H9 (cell line): ENCODE results near the gene PDGFRB. TPM values are rescaled to one million over a fixed set of nuclear protein-coding genes. Genes with fewer than 3 reads are reported as not detected.

Experiments
- DNase-seq: peaks from one replicate; pipeline ENCODE4 v3.0.0-alpha.2; 2017
- H2AFZ ChIP-seq: one replicate; pipeline ENCODE4 v1.6.1; 2013; ENCODE audit warnings: mild to moderate bottlenecking, low read length, control low read depth, moderate library complexity
- H2AK5ac ChIP-seq: 2 replicates; pipeline ENCODE4 v1.6.1; 2013; ENCODE audit warnings: low read length, control low read depth, mixed read lengths; ENCODE audit not compliant: insufficient read length
- H2BK120ac ChIP-seq: one replicate; pipeline ENCODE4 v1.6.1; 2013; ENCODE audit warnings: low read depth, mild to moderate bottlenecking, low read length, control low read depth, inconsistent platforms; ENCODE audit not compliant: poor library complexity, severe bottlenecking
- H2BK12ac ChIP-seq: 2 replicates; pipeline ENCODE4 v1.6.1; 2013; ENCODE audit warnings: low read length, control low read depth, mixed read lengths, low read depth; ENCODE audit not compliant: insufficient read length
- H2BK15ac ChIP-seq: 2 replicates; pipeline ENCODE4 v1.6.1; 2013; ENCODE audit warnings: low read depth, low read length, control low read depth
- H2BK20ac ChIP-seq: one replicate; pipeline ENCODE4 v1.6.1; 2013; ENCODE audit warnings: low read depth, mild to moderate bottlenecking, low read length, control low read depth, inconsistent platforms; ENCODE audit not compliant: poor library complexity, severe bottlenecking
- H2BK5ac ChIP-seq: 2 replicates; pipeline ENCODE4 v1.6.1; 2013; ENCODE audit warnings: low read length, control low read depth, mixed read lengths; ENCODE audit not compliant: insufficient read length
- H3K14ac ChIP-seq: 2 replicates; pipeline ENCODE4 v1.6.1; 2013; ENCODE audit warnings: low read length, control low read depth; ENCODE audit not compliant: insufficient read depth
- H3K18ac ChIP-seq: 2 replicates; pipeline ENCODE4 v1.6.1; 2013; ENCODE audit warnings: low read depth, mild to moderate bottlenecking, mixed read lengths, low read length, control low read depth; ENCODE audit not compliant: insufficient read length
- H3K23ac ChIP-seq: 2 replicates; pipeline ENCODE4 v1.6.1; 2013; ENCODE audit warnings: low read length, control low read depth, mixed read lengths, low read depth; ENCODE audit not compliant: insufficient read length
- H3K23me2 ChIP-seq: 2 replicates; pipeline ENCODE4 v1.6.1; 2013; ENCODE audit warnings: low read depth, mild to moderate bottlenecking, mixed read lengths, low read length, control low read depth; ENCODE audit not compliant: insufficient read length, poor library complexity, severe bottlenecking
- H3K27ac ChIP-seq: 2 replicates; pipeline ENCODE4 v1.5.1; 2013; ENCODE audit warnings: low read length, control low read depth, mixed read lengths, low read depth; ENCODE audit not compliant: insufficient read length
- H3K27me3 ChIP-seq: 2 replicates; pipeline ENCODE4 v1.6.1; 2013; ENCODE audit warnings: low read length, control low read depth, inconsistent platforms; ENCODE audit not compliant: insufficient read depth
- H3K4ac ChIP-seq: 2 replicates; pipeline ENCODE4 v1.6.1; 2013; ENCODE audit warnings: low read depth, mild to moderate bottlenecking, control low read depth, inconsistent platforms, low read length, moderate library complexity
- H3K4me1 ChIP-seq: 2 replicates; pipeline ENCODE4 v1.6.1; 2013; ENCODE audit warnings: low read length, control low read depth, inconsistent platforms; ENCODE audit not compliant: insufficient read depth
- H3K4me2 ChIP-seq: 2 replicates; pipeline ENCODE4 v1.6.1; 2013; ENCODE audit warnings: low read length, control low read depth, mixed read lengths; ENCODE audit not compliant: insufficient read length, insufficient read depth
- H3K56ac ChIP-seq: 2 replicates; pipeline ENCODE4 v1.6.1; 2013; ENCODE audit warnings: low read depth, mild to moderate bottlenecking, mixed read lengths, low read length, control low read depth; ENCODE audit not compliant: insufficient read length
- H3K79me1 ChIP-seq: 2 replicates; pipeline ENCODE4 v1.6.1; 2013; ENCODE audit warnings: low read depth, mild to moderate bottlenecking, moderate library complexity, low read length, control low read depth, inconsistent platforms; ENCODE audit not compliant: insufficient read depth, poor library complexity, severe bottlenecking
- H3K79me2 ChIP-seq: 2 replicates; pipeline ENCODE4 v1.6.1; 2013; ENCODE audit warnings: low read length, control low read depth, inconsistent platforms; ENCODE audit not compliant: insufficient read depth
- H3K9ac ChIP-seq: 2 replicates; pipeline ENCODE4 v1.6.1; 2013; ENCODE audit warnings: low read length, control low read depth, mixed read lengths; ENCODE audit not compliant: insufficient read length; ENCODE audit errors: extremely low read depth
- H3K9me3 ChIP-seq: one replicate; pipeline ENCODE4 v1.6.1; 2013; ENCODE audit warnings: low read depth, low read length, inconsistent platforms; ENCODE audit not compliant: control insufficient read depth
- H3T11ph ChIP-seq: one replicate; pipeline ENCODE4 v1.6.1; 2013; ENCODE audit warnings: mild to moderate bottlenecking, low read length, control low read depth, inconsistent platforms
- H4K20me1 ChIP-seq: one replicate; pipeline ENCODE4 v1.6.1; 2013; ENCODE audit not compliant: control insufficient read depth, insufficient read length, insufficient read depth
- H4K5ac ChIP-seq: 2 replicates; pipeline ENCODE4 v1.6.1; 2013; ENCODE audit warnings: low read depth, mild to moderate bottlenecking, mixed read lengths, low read length, control low read depth; ENCODE audit not compliant: insufficient read length
- H4K8ac ChIP-seq: replicated peaks from 2 replicates; pipeline ENCODE4 v1.6.1; 2013; ENCODE audit warnings: low read length, control low read depth, mixed read lengths, low read depth; ENCODE audit not compliant: insufficient read length
- H4K91ac ChIP-seq: 2 replicates; pipeline ENCODE4 v1.6.1; 2013; ENCODE audit warnings: low read depth, mild to moderate bottlenecking, moderate library complexity, mixed read lengths, low read length, control low read depth; ENCODE audit not compliant: insufficient read length
- H3K27ac Mint-ChIP-seq, 3 experiments: 2 replicates in 2 of 3; 3 replicates in 1 of 3; pipeline ENCODE4 v1.8.0; 2020 to 2021; ENCODE audit warnings: mixed read lengths in 3 of 3, mild to moderate bottlenecking in 1 of 3, moderate library complexity in 1 of 3
- H3K27me3 Mint-ChIP-seq: 2 replicates; pipeline ENCODE4 v1.8.0; 2021; ENCODE audit warnings: low read depth, mild to moderate bottlenecking, moderate library complexity, mixed read lengths
- H3K36me3 Mint-ChIP-seq, 3 experiments: 2 replicates in 2 of 3; 3 replicates in 1 of 3; pipeline ENCODE4 v1.8.0; 2020 to 2021; ENCODE audit warnings: low read depth in 3 of 3, mixed read lengths in 3 of 3; ENCODE audit not compliant: insufficient read depth in 1 of 3
- H3K4me1 Mint-ChIP-seq, 2 experiments: 2 replicates each; pipeline ENCODE4 v1.8.0; 2020; ENCODE audit warnings: mixed read lengths in 2 of 2
- H3K4me3 Mint-ChIP-seq, 2 experiments: 2 replicates in 1 of 2; 3 replicates in 1 of 2; pipeline ENCODE4 v1.8.0; 2020 to 2021; ENCODE audit warnings: mild to moderate bottlenecking in 2 of 2, mixed read lengths in 2 of 2, moderate library complexity in 1 of 2
- H3K9me3 Mint-ChIP-seq, 2 experiments: 2 replicates in 1 of 2; 3 replicates in 1 of 2; pipeline ENCODE4 v1.8.0; 2020; ENCODE audit warnings: mild to moderate bottlenecking in 2 of 2, mixed read lengths in 2 of 2, moderate library complexity in 1 of 2
- WGBS: extraction: QIAGEN DNeasy Blood & Tissue Kit; methylation state at CpG from one replicate; pipeline ENCODE4 v1.1.7; 2013; ENCODE audit warnings: missing lambda C conversion rate, low lambda C conversion rate, mixed read lengths; ENCODE audit not compliant: insufficient read length; ENCODE audit errors: extremely low coverage; 5-methylcytosine and 5-hydroxymethylcytosine counted together
- total RNA-seq: library from RNA; stranded (reverse); gene quantifications from 2 replicates; pipeline ENCODE4 v1.2.1, GENCODE V29; 2021
- TF ChIP-seq, protein P1 (sequence below): fragments of 200-600 bp; sonication (generic); conservative IDR thresholded peaks from 3 replicates; pipeline ENCODE4 v1.8.0; 2021; ENCODE audit warnings: antibody characterized with exemption, mild to moderate bottlenecking

PDGFRB gene
- total RNA-seq, 1 experiment from 2014 or later = 2.2 TPM

GRCh38 chr5:150066901-150067396 lies 88.7 kb downstream of the PDGFRB start:
- Histone ChIP-seq H3K18ac (no peak overlapping the region), H2AFZ (no peak overlapping the region), H3K4me1 (no peaks in the 10 kb centered on the region), H3K56ac (no peak overlapping the region), H3K79me2 (no peaks in the 10 kb centered on the region), H4K5ac (no peak overlapping the region), H3K9ac (no peak overlapping the region), H3T11ph (no peak overlapping the region), H2AK5ac (no peak overlapping the region), H2BK5ac (no peak overlapping the region), H2BK120ac (no peak overlapping the region), H2BK12ac (no peak overlapping the region), H3K23ac (no peak overlapping the region), H4K8ac (no peak overlapping the region), H3K4ac (no peak overlapping the region), H3K4me2 (no peak overlapping the region), H3K27ac (no peak overlapping the region), H3K27me3 (no peaks in the 10 kb centered on the region), H3K79me1 (no peaks in the 10 kb centered on the region), H2BK20ac (no peak overlapping the region), H4K91ac (no peak overlapping the region), H3K14ac (no peak overlapping the region), H3K9me3 (no peaks in the 10 kb centered on the region), H4K20me1 (no peaks in the 10 kb centered on the region), H3K23me2 (no peaks in the 10 kb centered on the region), H2BK15ac (no peak overlapping the region)
- Mint-ChIP-seq H3K36me3 (no peaks in the 10 kb centered on the region), H3K4me1 (peaks cover 5 to 21% of the 10 kb centered on the region in 2 experiments; a peak in 3 of 4 replicates), H3K4me3 (no peak overlapping the region), H3K27me3 (peaks cover 20% of the 10 kb centered on the region), H3K9me3 (no peaks in the 10 kb centered on the region; a peak in 1 of 5 replicates), H3K27ac (peak overlapping the region in 1 of 3 experiments; percentile 85; a peak in 1 of 7 replicates)
- WGBS = no CpG with 5 or more reads among the region's 2 CpGs
- TF ChIP-seq, protein P1, sequence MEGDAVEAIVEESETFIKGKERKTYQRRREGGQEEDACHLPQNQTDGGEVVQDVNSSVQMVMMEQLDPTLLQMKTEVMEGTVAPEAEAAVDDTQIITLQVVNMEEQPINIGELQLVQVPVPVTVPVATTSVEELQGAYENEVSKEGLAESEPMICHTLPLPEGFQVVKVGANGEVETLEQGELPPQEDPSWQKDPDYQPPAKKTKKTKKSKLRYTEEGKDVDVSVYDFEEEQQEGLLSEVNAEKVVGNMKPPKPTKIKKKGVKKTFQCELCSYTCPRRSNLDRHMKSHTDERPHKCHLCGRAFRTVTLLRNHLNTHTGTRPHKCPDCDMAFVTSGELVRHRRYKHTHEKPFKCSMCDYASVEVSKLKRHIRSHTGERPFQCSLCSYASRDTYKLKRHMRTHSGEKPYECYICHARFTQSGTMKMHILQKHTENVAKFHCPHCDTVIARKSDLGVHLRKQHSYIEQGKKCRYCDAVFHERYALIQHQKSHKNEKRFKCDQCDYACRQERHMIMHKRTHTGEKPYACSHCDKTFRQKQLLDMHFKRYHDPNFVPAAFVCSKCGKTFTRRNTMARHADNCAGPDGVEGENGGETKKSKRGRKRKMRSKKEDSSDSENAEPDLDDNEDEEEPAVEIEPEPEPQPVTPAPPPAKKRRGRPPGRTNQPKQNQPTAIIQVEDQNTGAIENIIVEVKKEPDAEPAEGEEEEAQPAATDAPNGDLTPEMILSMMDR = no peak
- DNase-seq = no peak
